Osteoblast (primary cell): ENCODE data around the gene KRT36. TPM values are rescaled to one million over a fixed set of nuclear protein-coding genes. Genes with fewer than 3 reads are reported as not detected.

Source experiments
- DNase-seq: peaks from one replicate; pipeline ENCODE4 v3.0.0; 2011; ENCODE audit warnings: low spot score, mixed read lengths; ENCODE audit not compliant: insufficient read length; ENCODE audit errors: missing footprints
- H2AFZ ChIP-seq: 2 replicates; pipeline ENCODE4 v1.6.0; 2011; ENCODE audit warnings: mild to moderate bottlenecking, low read length
- H3K27ac ChIP-seq: 2 replicates; pipeline ENCODE4 v1.5.1; 2011; ENCODE audit warnings: mild to moderate bottlenecking, low read depth, low read length, moderate library complexity
- H3K27me3 ChIP-seq: 2 replicates; pipeline ENCODE4 v1.6.0; 2012; ENCODE audit warnings: mild to moderate bottlenecking, control low read depth, inconsistent platforms, low read length, moderate library complexity; ENCODE audit not compliant: insufficient read depth
- H3K36me3 ChIP-seq: 2 replicates; pipeline ENCODE4 v1.5.1; 2011; ENCODE audit warnings: mild to moderate bottlenecking, low read length, control low read depth, moderate library complexity; ENCODE audit not compliant: insufficient read depth
- H3K4me1 ChIP-seq: 2 replicates; pipeline ENCODE4 v1.5.1; 2011; ENCODE audit warnings: mild to moderate bottlenecking, low read length, control low read depth, moderate library complexity; ENCODE audit not compliant: insufficient read depth
- H3K4me2 ChIP-seq: 2 replicates; pipeline ENCODE4 v1.6.0; 2011; ENCODE audit warnings: mild to moderate bottlenecking, low read length; ENCODE audit not compliant: insufficient read depth
- H3K4me3 ChIP-seq: fragments of 200-600 bp; sonication (generic); 3 replicates; pipeline ENCODE4 v1.5.1; 2012; ENCODE audit warnings: mild to moderate bottlenecking, low read length, inconsistent platforms; ENCODE audit not compliant: insufficient read depth
- H3K79me2 ChIP-seq: 2 replicates; pipeline ENCODE4 v1.6.0; 2012; ENCODE audit warnings: mild to moderate bottlenecking, low read length, control low read depth, inconsistent platforms; ENCODE audit not compliant: insufficient read depth
- H3K9me3 ChIP-seq: 2 replicates; pipeline ENCODE4 v1.5.1; 2011; ENCODE audit warnings: low read depth, low read length, control low read depth
- H4K20me1 ChIP-seq: 2 replicates; pipeline ENCODE4 v1.6.0; 2012; ENCODE audit warnings: mild to moderate bottlenecking, low read length, control low read depth; ENCODE audit not compliant: insufficient read depth
- total RNA-seq: library from RNA; depleted of rRNA; stranded (reverse); fragments of >200 nt; gene quantifications from 2 replicates; pipeline ENCODE4 v1.2.3, GENCODE V29; 2012
- TF ChIP-seq, protein P1 (sequence below): IDR thresholded peaks from 2 replicates; pipeline ENCODE4 v1.5.1; 2011; ENCODE audit warnings: mild to moderate bottlenecking, low read depth, low read length, moderate library complexity; ENCODE audit errors: extremely low read depth

Gene KRT36
- total RNA-seq, 1 donor = 0.36 TPM

DNA sequence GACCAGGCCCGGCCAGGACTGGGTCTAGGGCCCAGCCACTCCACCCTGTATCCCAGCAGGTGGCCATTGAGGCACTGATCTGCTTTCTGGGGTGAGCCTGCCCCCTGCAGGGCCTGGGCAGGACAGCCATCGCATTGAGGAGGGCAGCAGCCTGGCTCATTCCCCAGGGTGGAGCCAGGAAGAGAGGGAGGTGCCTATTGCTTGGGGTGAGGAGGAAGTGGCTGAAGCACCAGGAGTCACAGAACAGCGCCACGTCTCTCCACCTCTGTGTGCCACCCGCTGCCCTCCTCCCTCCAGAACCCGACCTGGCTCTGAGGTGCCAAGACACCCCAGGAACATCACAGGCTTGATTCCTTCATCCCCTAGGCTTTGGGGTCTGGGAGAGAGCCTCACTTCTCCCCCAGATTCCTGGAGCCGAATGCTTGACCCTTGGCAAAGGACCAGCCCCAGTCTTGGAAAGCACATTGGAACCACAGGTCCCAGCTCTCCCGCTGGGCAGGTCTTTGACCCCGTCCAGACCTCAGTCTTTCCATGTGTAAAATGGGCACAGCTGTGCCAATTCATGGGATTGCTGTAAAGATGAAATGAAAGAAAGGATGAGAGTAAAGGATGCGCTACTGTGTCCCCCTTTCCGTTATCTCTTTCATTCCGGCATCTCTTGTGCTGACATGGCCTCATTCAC, 7.2 kb upstream of the KRT36 start:
- Histone ChIP-seq H4K20me1 (no peaks in the 10 kb centered on the region), H3K36me3 (no peaks in the 10 kb centered on the region), H3K4me3 (no peak overlapping the region), H3K4me1 (peaks cover 25% of the 10 kb centered on the region), H3K27ac (peak overlapping the region; percentile 65), H3K27me3 (no peaks in the 10 kb centered on the region), H3K79me2 (no peaks in the 10 kb centered on the region), H3K4me2 (peak overlapping the region; percentile 60), H2AFZ (peak overlapping the region; percentile 86), H3K9me3 (no peaks in the 10 kb centered on the region)
- peak; percentile 99 for DNase-seq
- TF ChIP-seq, protein P1, sequence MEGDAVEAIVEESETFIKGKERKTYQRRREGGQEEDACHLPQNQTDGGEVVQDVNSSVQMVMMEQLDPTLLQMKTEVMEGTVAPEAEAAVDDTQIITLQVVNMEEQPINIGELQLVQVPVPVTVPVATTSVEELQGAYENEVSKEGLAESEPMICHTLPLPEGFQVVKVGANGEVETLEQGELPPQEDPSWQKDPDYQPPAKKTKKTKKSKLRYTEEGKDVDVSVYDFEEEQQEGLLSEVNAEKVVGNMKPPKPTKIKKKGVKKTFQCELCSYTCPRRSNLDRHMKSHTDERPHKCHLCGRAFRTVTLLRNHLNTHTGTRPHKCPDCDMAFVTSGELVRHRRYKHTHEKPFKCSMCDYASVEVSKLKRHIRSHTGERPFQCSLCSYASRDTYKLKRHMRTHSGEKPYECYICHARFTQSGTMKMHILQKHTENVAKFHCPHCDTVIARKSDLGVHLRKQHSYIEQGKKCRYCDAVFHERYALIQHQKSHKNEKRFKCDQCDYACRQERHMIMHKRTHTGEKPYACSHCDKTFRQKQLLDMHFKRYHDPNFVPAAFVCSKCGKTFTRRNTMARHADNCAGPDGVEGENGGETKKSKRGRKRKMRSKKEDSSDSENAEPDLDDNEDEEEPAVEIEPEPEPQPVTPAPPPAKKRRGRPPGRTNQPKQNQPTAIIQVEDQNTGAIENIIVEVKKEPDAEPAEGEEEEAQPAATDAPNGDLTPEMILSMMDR = peak; percentile 92

DNA sequence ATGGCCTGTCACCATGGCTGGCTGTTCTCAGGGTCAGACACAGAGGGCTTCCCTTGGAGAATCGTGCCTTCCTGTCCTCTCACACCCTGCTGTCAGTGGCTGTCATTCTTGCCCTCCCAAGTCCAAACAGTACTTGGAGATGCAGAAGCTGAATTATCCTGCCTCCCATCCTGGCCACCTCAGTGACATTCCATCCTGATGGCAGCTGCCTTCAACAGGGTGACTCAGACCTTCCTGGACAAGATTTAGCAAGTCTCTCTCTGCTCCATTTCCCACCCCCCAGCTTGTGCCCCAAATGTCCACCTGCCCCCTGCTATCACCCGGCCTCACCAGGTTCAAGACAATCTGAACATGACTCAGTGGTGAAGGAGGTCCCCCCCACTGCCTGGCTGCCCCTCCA, 4.8 kb upstream of the KRT36 start:
- Histone ChIP-seq H2AFZ (peak overlapping the region; percentile 31), H3K9me3 (no peaks in the 10 kb centered on the region), H3K79me2 (no peaks in the 10 kb centered on the region), H3K27me3 (no peaks in the 10 kb centered on the region), H3K4me1 (peaks cover 16% of the 10 kb centered on the region), H4K20me1 (no peaks in the 10 kb centered on the region), H3K27ac (peak overlapping the region; percentile 24), H3K36me3 (no peaks in the 10 kb centered on the region), H3K4me2 (no peak overlapping the region), H3K4me3 (no peak overlapping the region)
- DNase-seq = no peak
- TF ChIP-seq, protein P1 = no peak

GRCh38 chr17:41492771-41493170, 3.1 kb upstream of the KRT36 start:
- TF ChIP-seq, protein P1 = no peak
- no peaks in the 10 kb centered on the region for H3K36me3 ChIP-seq
- H3K4me2 ChIP-seq = no peak overlapping the region
- no peak overlapping the region for H2AFZ ChIP-seq
- no peaks in the 10 kb centered on the region for H4K20me1 ChIP-seq
- H3K79me2 ChIP-seq = no peaks in the 10 kb centered on the region
- no peaks in the 10 kb centered on the region for H3K9me3 ChIP-seq
- no peak overlapping the region for H3K27ac ChIP-seq
- peaks cover 12% of the 10 kb centered on the region for H3K4me1 ChIP-seq
- H3K4me3 ChIP-seq = no peak overlapping the region
- no peak for DNase-seq
- no peaks in the 10 kb centered on the region for H3K27me3 ChIP-seq

- TF ChIP-seq, protein P1 = no peak
- H2AFZ ChIP-seq = no peak overlapping the region
- DNase-seq = no peak
Observed at GRCh38 chr17:41492351-41492750, 2.6 kb upstream of the KRT36 start.

More at GRCh38 chr17:41492351-41492750, 2.6 kb upstream of the KRT36 start:
- H3K4me2 ChIP-seq = no peak overlapping the region
- peaks cover 12% of the 10 kb centered on the region for H3K4me1 ChIP-seq
- no peaks in the 10 kb centered on the region for H3K9me3 ChIP-seq
- H3K4me3 ChIP-seq = no peak overlapping the region
- no peak overlapping the region for H3K27ac ChIP-seq
- no peaks in the 10 kb centered on the region for H3K79me2 ChIP-seq
- no peaks in the 10 kb centered on the region for H3K36me3 ChIP-seq
- H4K20me1 ChIP-seq = no peaks in the 10 kb centered on the region
- no peaks in the 10 kb centered on the region for H3K27me3 ChIP-seq
